HEK293 (cell line): ENCODE data around the gene VLDLR.

ENCODE experiments used
- CTCF ChIA-PET: fragments of 350-600 bp; formaldehyde crosslinking; extraction: SDS; loops from one replicate; lab custom pipeline; 2021; ENCODE audit warnings: antibody characterized with exemption; lab: Yijun Ruan, JAX
- POLR2A ChIA-PET: fragments of 300-600 bp; formaldehyde crosslinking; extraction: SDS; loops from one replicate; lab custom pipeline; 2020; ENCODE audit warnings: antibody characterized with exemption, inconsistent platforms; lab: Yijun Ruan, JAX
- H3K27ac ChIP-seq: fragments of 200-500 bp; sonication (Bioruptor generic); 2 replicates; pipeline ENCODE4 v1.5.1; 2014; ENCODE audit warnings: low read depth, low read length, control low read depth, inconsistent platforms; ENCODE audit errors: extremely low read depth
- H3K36me3 ChIP-seq, 2 experiments: fragments of 200-500 bp in 1 of 2; sonication (Bioruptor generic) in 1 of 2; 1 replicate in 1 of 2; 2 replicates in 1 of 2; pipeline ENCODE4 v1.5.1; 2014 to 2017; ENCODE audit warnings: inconsistent platforms in 2 of 2, low read length in 2 of 2; ENCODE audit not compliant: control insufficient read depth in 2 of 2, insufficient read depth in 1 of 2
- H3K4me1 ChIP-seq: fragments of 200-500 bp; sonication (Bioruptor generic); 2 replicates; pipeline ENCODE4 v1.5.1; 2014; ENCODE audit warnings: mild to moderate bottlenecking, low read length, inconsistent platforms; ENCODE audit not compliant: control insufficient read depth, insufficient read depth
- H3K4me3 ChIP-seq: 2 replicates; pipeline ENCODE4 v1.5.1; 2011; ENCODE audit warnings: low read depth, mild to moderate bottlenecking, control low read depth, low read length, moderate library complexity
- H3K9me3 ChIP-seq: fragments of 200-500 bp; sonication (Bioruptor generic); 2 replicates; pipeline ENCODE4 v1.5.1; 2014; ENCODE audit warnings: low read depth, low read length, inconsistent platforms; ENCODE audit not compliant: control insufficient read depth, insufficient read depth
- SP3 ChIP-seq: fragments of 450-650 bp; formaldehyde crosslinking; IDR thresholded peaks from 2 replicates; pipeline ENCODE4 v1.5.1; 2016; ENCODE audit warnings: missing biosample characterization, missing genetic modification characterization
- YY1 ChIP-seq: fragments of 450-650 bp; formaldehyde crosslinking; IDR thresholded peaks from 2 replicates; pipeline ENCODE4 v1.5.1; 2018; ENCODE audit warnings: missing biosample characterization, missing genetic modification characterization
- ZEB2 ChIP-seq: fragments of 450-650 bp; formaldehyde crosslinking; IDR thresholded peaks from 2 replicates; pipeline ENCODE4 v1.5.1; 2016; ENCODE audit warnings: missing biosample characterization, missing genetic modification characterization
- ZNF146 ChIP-seq: fragments of 450-650 bp; formaldehyde crosslinking; IDR thresholded peaks from 2 replicates; pipeline ENCODE4 v1.5.1; 2016; ENCODE audit warnings: missing biosample characterization, missing genetic modification characterization
- ZNF148 ChIP-seq: fragments of 450-650 bp; formaldehyde crosslinking; IDR thresholded peaks from 2 replicates; pipeline ENCODE4 v1.5.0; 2017; ENCODE audit warnings: missing biosample characterization, missing genetic modification characterization, borderline replicate concordance
- ZNF214 ChIP-seq: fragments of 450-650 bp; formaldehyde crosslinking; IDR thresholded peaks from 2 replicates; pipeline ENCODE4 v1.5.1; 2017; ENCODE audit warnings: missing biosample characterization, mild to moderate bottlenecking, missing genetic modification characterization, borderline replicate concordance
- ZNF266 ChIP-seq: fragments of 450-650 bp; formaldehyde crosslinking; IDR thresholded peaks from 2 replicates; pipeline ENCODE4 v1.5.1; 2016; ENCODE audit warnings: missing biosample characterization, missing genetic modification characterization, low read depth
- ZNF274 ChIP-seq, 2 experiments: fragments of 200-500 bp in 1 of 2; fragments of 450-650 bp in 1 of 2; sonication (Bioruptor generic) in 1 of 2; formaldehyde crosslinking in 1 of 2; IDR thresholded peaks; 2 replicates each; pipeline versions ENCODE4 v1.5.1 to v1.6.1; 2014 to 2016; ENCODE audit warnings: borderline replicate concordance in 1 of 2, inconsistent platforms in 1 of 2, low read length in 1 of 2, missing biosample characterization in 1 of 2, missing genetic modification characterization in 1 of 2
- ZNF335 ChIP-seq: fragments of 450-650 bp; formaldehyde crosslinking; conservative IDR thresholded peaks from 2 replicates; pipeline ENCODE4 v1.5.1; 2016; ENCODE audit warnings: missing biosample characterization, missing genetic modification characterization
- ZNF449 ChIP-seq: fragments of 450-650 bp; formaldehyde crosslinking; IDR thresholded peaks from 2 replicates; pipeline ENCODE4 v1.5.1; 2017; ENCODE audit warnings: missing biosample characterization, mild to moderate bottlenecking, missing genetic modification characterization, moderate library complexity
- ZNF549 ChIP-seq: fragments of 450-650 bp; IDR thresholded peaks from 2 replicates; pipeline ENCODE4 v1.5.1; 2018; ENCODE audit warnings: missing biosample characterization, missing genetic modification characterization, mild to moderate bottlenecking, inconsistent platforms, moderate library complexity
- ZNF660 ChIP-seq: fragments of 450-650 bp; IDR thresholded peaks from 2 replicates; pipeline ENCODE4 v1.5.1; 2018; ENCODE audit warnings: missing biosample characterization, mild to moderate bottlenecking, missing genetic modification characterization
- ZNF76 ChIP-seq: fragments of 450-650 bp; formaldehyde crosslinking; IDR thresholded peaks from 2 replicates; pipeline ENCODE4; 2016; ENCODE audit warnings: low read depth, missing biosample characterization, missing genetic modification characterization, borderline replicate concordance
- TF ChIP-seq, protein P1 (sequence below): fragments of 450-650 bp; formaldehyde crosslinking; IDR thresholded peaks from 2 replicates; pipeline ENCODE4 v1.5.1; 2017; ENCODE audit warnings: missing biosample characterization, missing genetic modification characterization
- TF ChIP-seq, protein P2 (sequence below): fragments of 450-650 bp; formaldehyde crosslinking; conservative IDR thresholded peaks from 2 replicates; pipeline ENCODE4 v1.5.1; 2016; ENCODE audit warnings: low read depth, missing biosample characterization, missing genetic modification characterization
- TF ChIP-seq, protein P3 (sequence below): fragments of 450-650 bp; formaldehyde crosslinking; IDR thresholded peaks from 2 replicates; pipeline ENCODE4 v1.5.1; 2016; ENCODE audit warnings: missing biosample characterization, missing genetic modification characterization

VLDLR gene

DNA sequence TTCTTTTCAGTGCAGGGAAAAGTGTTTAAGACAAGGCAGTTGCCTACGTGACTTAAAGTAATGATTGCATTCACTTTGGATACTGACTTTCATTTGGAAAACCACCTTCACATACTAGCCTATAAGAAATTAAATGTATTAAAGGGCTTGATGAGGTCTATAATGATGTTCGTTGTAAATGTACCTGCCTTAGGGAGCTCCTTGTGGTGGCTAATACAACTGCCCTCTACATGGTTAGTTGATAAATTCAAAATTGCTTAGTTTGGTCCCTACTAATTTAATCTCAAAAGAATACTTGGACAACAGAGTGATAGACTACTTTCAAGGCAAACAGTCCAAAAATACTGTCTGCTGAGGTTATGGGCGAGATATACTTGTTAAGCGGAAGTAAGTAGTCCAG, 3.8 kb downstream of the VLDLR start (continued):
- TF ChIP-seq ZNF148 (tag by site-specific recombination) (no peak), ZNF660 (tag by site-specific recombination) (no peak), ZNF146 (no peak), ZNF274 (IDR thresholded peaks at IDR 0.05; ENCODE audit: low read length) (no peak), ZNF274 (tag by site-specific recombination; IDR thresholded peaks at IDR 0.05; ENCODE audit: borderline replicate concordance) (no peak), ZEB2 (tag by site-specific recombination) (no peak), SP3 (tag by site-specific recombination) (no peak)
- TF ChIP-seq, protein P1, sequence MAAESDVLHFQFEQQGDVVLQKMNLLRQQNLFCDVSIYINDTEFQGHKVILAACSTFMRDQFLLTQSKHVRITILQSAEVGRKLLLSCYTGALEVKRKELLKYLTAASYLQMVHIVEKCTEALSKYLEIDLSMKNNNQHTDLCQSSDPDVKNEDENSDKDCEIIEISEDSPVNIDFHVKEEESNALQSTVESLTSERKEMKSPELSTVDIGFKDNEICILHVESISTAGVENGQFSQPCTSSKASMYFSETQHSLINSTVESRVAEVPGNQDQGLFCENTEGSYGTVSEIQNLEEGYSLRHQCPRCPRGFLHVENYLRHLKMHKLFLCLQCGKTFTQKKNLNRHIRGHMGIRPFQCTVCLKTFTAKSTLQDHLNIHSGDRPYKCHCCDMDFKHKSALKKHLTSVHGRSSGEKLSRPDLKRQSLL = no peak
- TF ChIP-seq, protein P2, sequence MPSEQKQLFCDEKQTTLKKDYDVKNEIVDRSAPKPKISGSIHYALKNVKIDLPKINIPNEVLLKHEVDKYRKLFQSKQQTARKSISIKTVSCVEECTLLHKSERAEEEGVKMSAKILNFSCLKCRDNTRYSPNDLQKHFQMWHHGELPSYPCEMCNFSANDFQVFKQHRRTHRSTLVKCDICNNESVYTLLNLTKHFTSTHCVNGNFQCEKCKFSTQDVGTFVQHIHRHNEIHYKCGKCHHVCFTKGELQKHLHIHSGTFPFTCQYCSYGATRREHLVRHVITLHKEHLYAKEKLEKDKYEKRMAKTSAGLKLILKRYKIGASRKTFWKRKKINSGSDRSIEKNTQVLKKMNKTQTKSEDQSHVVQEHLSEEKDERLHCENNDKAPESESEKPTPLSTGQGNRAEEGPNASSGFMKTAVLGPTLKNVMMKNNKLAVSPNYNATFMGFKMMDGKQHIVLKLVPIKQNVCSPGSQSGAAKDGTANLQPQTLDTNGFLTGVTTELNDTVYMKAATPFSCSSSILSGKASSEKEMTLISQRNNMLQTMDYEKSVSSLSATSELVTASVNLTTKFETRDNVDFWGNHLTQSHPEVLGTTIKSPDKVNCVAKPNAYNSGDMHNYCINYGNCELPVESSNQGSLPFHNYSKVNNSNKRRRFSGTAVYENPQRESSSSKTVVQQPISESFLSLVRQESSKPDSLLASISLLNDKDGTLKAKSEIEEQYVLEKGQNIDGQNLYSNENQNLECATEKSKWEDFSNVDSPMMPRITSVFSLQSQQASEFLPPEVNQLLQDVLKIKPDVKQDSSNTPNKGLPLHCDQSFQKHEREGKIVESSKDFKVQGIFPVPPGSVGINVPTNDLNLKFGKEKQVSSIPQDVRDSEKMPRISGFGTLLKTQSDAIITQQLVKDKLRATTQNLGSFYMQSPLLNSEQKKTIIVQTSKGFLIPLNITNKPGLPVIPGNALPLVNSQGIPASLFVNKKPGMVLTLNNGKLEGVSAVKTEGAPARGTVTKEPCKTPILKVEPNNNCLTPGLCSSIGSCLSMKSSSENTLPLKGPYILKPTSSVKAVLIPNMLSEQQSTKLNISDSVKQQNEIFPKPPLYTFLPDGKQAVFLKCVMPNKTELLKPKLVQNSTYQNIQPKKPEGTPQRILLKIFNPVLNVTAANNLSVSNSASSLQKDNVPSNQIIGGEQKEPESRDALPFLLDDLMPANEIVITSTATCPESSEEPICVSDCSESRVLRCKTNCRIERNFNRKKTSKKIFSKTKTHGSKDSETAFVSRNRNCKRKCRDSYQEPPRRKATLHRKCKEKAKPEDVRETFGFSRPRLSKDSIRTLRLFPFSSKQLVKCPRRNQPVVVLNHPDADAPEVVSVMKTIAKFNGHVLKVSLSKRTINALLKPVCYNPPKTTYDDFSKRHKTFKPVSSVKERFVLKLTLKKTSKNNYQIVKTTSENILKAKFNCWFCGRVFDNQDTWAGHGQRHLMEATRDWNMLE (tag by site-specific recombination) = no peak

DNA sequence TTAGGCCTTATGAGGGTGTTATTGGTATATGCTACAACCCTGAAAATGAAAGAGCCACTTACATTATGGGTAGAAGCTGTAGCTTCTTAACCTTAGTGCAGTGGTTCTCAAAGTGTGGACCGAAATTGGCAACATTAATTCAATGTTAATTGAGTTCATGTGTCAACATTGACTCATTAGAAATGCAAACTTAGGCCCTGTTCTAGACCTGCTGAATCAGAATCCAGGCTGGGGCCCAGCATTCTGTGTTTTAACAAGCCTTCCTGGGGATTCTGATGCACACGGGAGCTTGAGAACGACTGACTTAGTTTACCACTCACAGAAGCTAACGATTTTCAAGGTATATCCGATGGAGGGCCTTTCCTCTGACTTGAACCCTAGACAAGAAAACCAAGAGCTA, 7.3 kb downstream of the VLDLR start:
- Histone ChIP-seq H3K4me3 (no peak overlapping the region), H3K27ac (no peak overlapping the region), H3K36me3 (no peaks in the 10 kb centered on the region), H3K9me3 (no peaks in the 10 kb centered on the region), H3K4me1 (no peaks in the 10 kb centered on the region)
- ChIA-PET POLR2A (interaction anchor here (0.5 kb wide), 1 partner anchor 143 kb away, joined by 3 read pairs; no protein-coding TSS in a partner anchor), CTCF (interaction anchor here (0.9 to 1.2 kb wide), 2 partner anchors 97 to 497 kb away, joined by 3 to 4 read pairs; no protein-coding TSS in a partner anchor)
- TF ChIP-seq ZNF76 (tag by site-specific recombination) = no peak
- TF ChIP-seq ZNF335 (tag by site-specific recombination) = no peak
- no peak for TF ChIP-seq ZNF266 (tag by site-specific recombination)
- no peak for TF ChIP-seq YY1 (tag by site-specific recombination)
- TF ChIP-seq, protein P3, sequence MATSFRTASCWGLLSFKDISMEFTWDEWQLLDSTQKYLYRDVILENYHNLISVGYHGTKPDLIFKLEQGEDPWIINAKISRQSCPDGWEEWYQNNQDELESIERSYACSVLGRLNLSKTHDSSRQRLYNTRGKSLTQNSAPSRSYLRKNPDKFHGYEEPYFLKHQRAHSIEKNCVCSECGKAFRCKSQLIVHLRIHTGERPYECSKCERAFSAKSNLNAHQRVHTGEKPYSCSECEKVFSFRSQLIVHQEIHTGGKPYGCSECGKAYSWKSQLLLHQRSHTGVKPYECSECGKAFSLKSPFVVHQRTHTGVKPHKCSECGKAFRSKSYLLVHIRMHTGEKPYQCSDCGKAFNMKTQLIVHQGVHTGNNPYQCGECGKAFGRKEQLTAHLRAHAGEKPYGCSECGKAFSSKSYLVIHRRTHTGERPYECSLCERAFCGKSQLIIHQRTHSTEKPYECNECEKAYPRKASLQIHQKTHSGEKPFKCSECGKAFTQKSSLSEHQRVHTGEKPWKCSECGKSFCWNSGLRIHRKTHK (tag by site-specific recombination) = no peak
- TF ChIP-seq ZNF549 (tag by site-specific recombination) = no peak
- TF ChIP-seq ZNF214 (tag by site-specific recombination) = no peak
- TF ChIP-seq ZNF449 = no peak
